MCF 10A (cell line): ENCODE measurements around the gene DGKI. TPM values are rescaled to one million over a fixed set of nuclear protein-coding genes. Genes with fewer than 3 reads are reported as not detected.
"Not testable (repeated sequence)": the region's sequence is repeated elsewhere in the genome, so short reads cannot be mapped to it uniquely, and the experiment has no call there.

ENCODE experiments used
- BruUV-seq: library from RNA; stranded (reverse); fragments of 400-500 nt; replicated peaks from 2 replicates; lab custom pipeline; 2021; lab: Mats Ljungman, UMichigan
- CTCF ChIA-PET: fragments of 300-600 bp; sonication (Branson Sonifier 250); formaldehyde crosslinking; extraction: SDS; loops from one replicate; lab custom pipeline; 2021; ENCODE audit warnings: antibody characterized with exemption, inconsistent platforms; lab: Yijun Ruan, JAX
- POLR2A ChIA-PET: fragments of 300-600, 350-650 bp; sonication (Branson Sonifier 250); formaldehyde crosslinking; extraction: SDS; loops from one replicate; lab custom pipeline; 2020; ENCODE audit warnings: antibody characterized with exemption, inconsistent platforms; lab: Yijun Ruan, JAX
- DNase-seq: peaks from one replicate; pipeline ENCODE4 v3.0.0-alpha.2; 2018; ENCODE audit not compliant: unreplicated experiment
- H3K27ac Mint-ChIP-seq: one replicate; pipeline ENCODE4 v1.8.0; 2022; ENCODE audit warnings: mild to moderate bottlenecking, low read depth, mixed read lengths; ENCODE audit not compliant: unreplicated experiment
- H3K27me3 Mint-ChIP-seq: one replicate; pipeline ENCODE4 v1.8.0; 2022; ENCODE audit warnings: mixed read lengths; ENCODE audit not compliant: insufficient read depth, unreplicated experiment
- H3K36me3 Mint-ChIP-seq: one replicate; pipeline ENCODE4 v1.8.0; 2022; ENCODE audit warnings: mild to moderate bottlenecking, moderate library complexity, mixed read lengths; ENCODE audit not compliant: insufficient read depth, unreplicated experiment
- H3K4me1 Mint-ChIP-seq: one replicate; pipeline ENCODE4 v1.8.0; 2022; ENCODE audit warnings: mixed read lengths; ENCODE audit not compliant: insufficient read depth, unreplicated experiment
- H3K4me3 Mint-ChIP-seq: one replicate; pipeline ENCODE4 v1.8.0; 2022; ENCODE audit warnings: mild to moderate bottlenecking, moderate library complexity, mixed read lengths; ENCODE audit not compliant: unreplicated experiment
- H3K9me3 Mint-ChIP-seq: one replicate; pipeline ENCODE4 v1.8.0; 2022; ENCODE audit warnings: mixed read lengths; ENCODE audit not compliant: unreplicated experiment
- intact Hi-C: fragments of 100-400 bp; cut with micrococcal nuclease; formaldehyde crosslinking; loops from 2 replicates; pipeline ENCODE4 v1.14.1; 2022
- total RNA-seq: library from RNA; stranded (reverse); gene quantifications from 2 replicates; pipeline ENCODE4 v1.2.3, GENCODE V29; 2022
- TF ChIP-seq, protein P1 (sequence below): fragments of 200-600 bp; IDR thresholded peaks from one replicate; pipeline ENCODE4 v1.8.0; 2022; ENCODE audit warnings: antibody characterized with exemption, mild to moderate bottlenecking; ENCODE audit not compliant: unreplicated experiment

The DGKI gene
- total RNA-seq, 1 experiment from 2014 or later, result 1.4 TPM

DNA sequence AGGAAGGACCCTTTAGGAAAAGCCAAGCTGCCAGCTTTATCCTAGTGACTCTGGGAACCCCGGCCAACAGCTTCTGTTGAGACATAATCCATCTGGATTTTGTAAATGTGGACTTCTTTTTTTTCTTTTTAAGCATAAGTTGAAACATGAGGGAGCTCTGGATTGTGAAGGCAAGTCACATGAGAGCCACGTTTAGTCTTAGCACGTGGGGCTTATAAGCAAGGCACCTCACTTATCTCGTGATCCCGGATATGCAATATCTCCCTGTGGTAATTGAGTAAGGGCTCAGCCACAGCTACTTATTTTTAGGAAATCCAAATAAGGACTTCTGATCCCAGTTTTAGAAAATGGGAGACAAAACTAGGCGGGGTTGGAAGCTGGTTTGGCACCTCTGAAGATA lies 392.0 kb downstream of the DGKI start:
- CTCF ChIA-PET, result interaction anchor here (0.6 to 1.8 kb wide), 27 partner anchors 9 to 1631 kb away, joined by 3 to 17 read pairs (median 3); no protein-coding TSS in a partner anchor
- no peak overlapping the region for H3K4me3 Mint-ChIP-seq

DNA sequence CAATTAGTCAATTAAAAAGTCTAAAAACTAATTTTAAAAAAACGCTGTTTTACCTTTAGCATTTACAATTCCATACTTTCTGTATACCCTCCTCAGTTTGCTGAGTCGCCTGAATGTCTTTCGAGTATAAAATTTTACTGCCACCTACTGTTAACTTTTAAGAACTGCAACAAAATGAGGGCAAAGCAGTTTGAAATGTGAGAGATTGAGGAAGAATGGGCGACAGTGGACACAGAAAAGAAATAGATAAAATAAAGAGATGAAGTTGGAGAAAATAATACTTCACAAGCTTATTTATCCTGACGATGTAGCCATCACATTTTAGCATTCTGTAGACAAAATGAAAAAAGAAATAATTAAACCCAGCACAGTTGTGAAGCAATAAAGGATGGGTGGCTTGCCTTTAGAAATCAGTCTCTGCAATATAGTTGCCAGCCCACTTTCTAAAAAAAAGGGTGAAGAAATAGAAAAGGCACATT lies 392.5 kb downstream of the DGKI start:
- TF ChIP-seq, protein P1, sequence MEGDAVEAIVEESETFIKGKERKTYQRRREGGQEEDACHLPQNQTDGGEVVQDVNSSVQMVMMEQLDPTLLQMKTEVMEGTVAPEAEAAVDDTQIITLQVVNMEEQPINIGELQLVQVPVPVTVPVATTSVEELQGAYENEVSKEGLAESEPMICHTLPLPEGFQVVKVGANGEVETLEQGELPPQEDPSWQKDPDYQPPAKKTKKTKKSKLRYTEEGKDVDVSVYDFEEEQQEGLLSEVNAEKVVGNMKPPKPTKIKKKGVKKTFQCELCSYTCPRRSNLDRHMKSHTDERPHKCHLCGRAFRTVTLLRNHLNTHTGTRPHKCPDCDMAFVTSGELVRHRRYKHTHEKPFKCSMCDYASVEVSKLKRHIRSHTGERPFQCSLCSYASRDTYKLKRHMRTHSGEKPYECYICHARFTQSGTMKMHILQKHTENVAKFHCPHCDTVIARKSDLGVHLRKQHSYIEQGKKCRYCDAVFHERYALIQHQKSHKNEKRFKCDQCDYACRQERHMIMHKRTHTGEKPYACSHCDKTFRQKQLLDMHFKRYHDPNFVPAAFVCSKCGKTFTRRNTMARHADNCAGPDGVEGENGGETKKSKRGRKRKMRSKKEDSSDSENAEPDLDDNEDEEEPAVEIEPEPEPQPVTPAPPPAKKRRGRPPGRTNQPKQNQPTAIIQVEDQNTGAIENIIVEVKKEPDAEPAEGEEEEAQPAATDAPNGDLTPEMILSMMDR, result peak; percentile 48
- Mint-ChIP-seq H3K4me1 (no peaks in the 10 kb centered on the region), H3K27me3 (peaks cover 64% of the 10 kb centered on the region), H3K9me3 (no peaks in the 10 kb centered on the region), H3K27ac (no peak overlapping the region), H3K36me3 (no peaks in the 10 kb centered on the region), H3K4me3 (no peak overlapping the region)
- ChIA-PET CTCF (interaction anchor here (0.6 to 1.8 kb wide), 24 partner anchors 9 to 1630 kb away, joined by 3 to 17 read pairs (median 4); no protein-coding TSS in a partner anchor), POLR2A (no interaction called here)
- intact Hi-C loops, result loop anchor here (1.0 to 10.0 kb wide), 4 partner anchors 138 to 1048 kb away; no protein-coding TSS in a partner anchor
- BruUV-seq, result no TSS peak
- peak; percentile 57 for DNase-seq

More for the DNA sequence above, 392.0 kb downstream of the DGKI start:
- intact Hi-C loops, result loop anchor here (1.0 to 10.0 kb wide), 4 partner anchors 138 to 1048 kb away; no protein-coding TSS in a partner anchor
- Mint-ChIP-seq H3K9me3 (no peaks in the 10 kb centered on the region), H3K27me3 (peaks cover 64% of the 10 kb centered on the region), H3K4me1 (no peaks in the 10 kb centered on the region), H3K27ac (no peak overlapping the region), H3K36me3 (no peaks in the 10 kb centered on the region)
- no TSS peak for BruUV-seq
- POLR2A ChIA-PET, result no interaction called here
- TF ChIP-seq, protein P1, result no peak
- no peak for DNase-seq

DNA sequence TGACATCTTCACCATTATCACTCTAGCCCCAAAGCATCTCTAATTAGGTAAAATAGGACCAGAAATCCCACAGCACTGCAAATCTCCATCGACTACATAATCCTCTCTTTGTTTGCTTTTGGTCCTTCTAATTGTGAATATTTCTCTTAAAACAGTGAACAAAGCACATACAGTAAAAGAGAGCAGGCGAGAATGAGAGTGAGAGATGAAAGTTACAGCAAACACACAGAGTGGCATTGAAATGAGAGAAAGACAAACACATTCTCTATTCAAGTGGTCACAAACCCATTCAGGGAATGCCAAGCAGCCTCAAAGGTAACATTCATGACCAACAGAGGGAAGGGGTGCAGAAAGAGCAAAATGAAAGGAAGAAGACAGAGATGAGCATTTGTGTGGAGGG lies 393.4 kb downstream of the DGKI start:
- POLR2A ChIA-PET, result no interaction called here

DNA sequence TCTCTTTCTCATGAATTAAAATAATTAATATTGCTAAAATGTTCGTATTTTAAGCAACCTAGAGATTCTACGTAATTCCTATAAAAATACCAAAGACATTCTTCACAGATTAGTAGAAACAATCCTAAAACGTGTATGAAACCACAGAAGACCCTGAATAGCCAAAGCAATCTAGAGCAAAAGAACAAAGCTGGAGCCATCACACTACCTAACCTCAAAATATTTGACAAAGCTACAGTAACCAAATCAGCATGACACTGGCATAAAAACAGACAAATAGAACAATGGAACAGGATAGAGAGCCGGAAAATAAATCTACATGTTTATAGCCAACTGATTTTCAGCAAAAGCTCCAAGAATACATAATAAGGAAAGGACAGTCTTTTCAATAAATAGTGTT lies 397.8 kb downstream of the DGKI start:
- Mint-ChIP-seq H3K4me3 (no peak overlapping the region), H3K27me3 (peaks cover 55% of the 10 kb centered on the region), H3K4me1 (no peaks in the 10 kb centered on the region), H3K9me3 (no peaks in the 10 kb centered on the region), H3K27ac (no peak overlapping the region), H3K36me3 (no peaks in the 10 kb centered on the region)
- TF ChIP-seq, protein P1, result no peak
- no TSS peak for BruUV-seq
- POLR2A ChIA-PET, result no interaction called here
- intact Hi-C loops, result no loop called here
- CTCF ChIA-PET, result interaction anchor here (0.6 to 0.7 kb wide), 2 partner anchors 18 to 234 kb away, joined by 3 to 4 read pairs; no protein-coding TSS in a partner anchor
- DNase-seq, result no peak

More for the DNA sequence above, 393.4 kb downstream of the DGKI start:
- no peak overlapping the region for H3K4me3 Mint-ChIP-seq
- no peak for DNase-seq
- TF ChIP-seq, protein P1, result no peak
- CTCF ChIA-PET, result interaction anchor here (0.6 to 1.6 kb wide), 6 partner anchors 10 to 984 kb away, joined by 4 to 10 read pairs (median 5); no protein-coding TSS in a partner anchor
- peaks cover 72% of the 10 kb centered on the region for H3K27me3 Mint-ChIP-seq
- BruUV-seq, result no TSS peak
- intact Hi-C loops, result loop anchor here (10.0 kb wide), 1 partner anchor 579 kb away; no protein-coding TSS in a partner anchor
- no peak overlapping the region for H3K27ac Mint-ChIP-seq
- H3K9me3 Mint-ChIP-seq, result no peaks in the 10 kb centered on the region
- no peaks in the 10 kb centered on the region for H3K4me1 Mint-ChIP-seq
- H3K36me3 Mint-ChIP-seq, result no peaks in the 10 kb centered on the region

DNA sequence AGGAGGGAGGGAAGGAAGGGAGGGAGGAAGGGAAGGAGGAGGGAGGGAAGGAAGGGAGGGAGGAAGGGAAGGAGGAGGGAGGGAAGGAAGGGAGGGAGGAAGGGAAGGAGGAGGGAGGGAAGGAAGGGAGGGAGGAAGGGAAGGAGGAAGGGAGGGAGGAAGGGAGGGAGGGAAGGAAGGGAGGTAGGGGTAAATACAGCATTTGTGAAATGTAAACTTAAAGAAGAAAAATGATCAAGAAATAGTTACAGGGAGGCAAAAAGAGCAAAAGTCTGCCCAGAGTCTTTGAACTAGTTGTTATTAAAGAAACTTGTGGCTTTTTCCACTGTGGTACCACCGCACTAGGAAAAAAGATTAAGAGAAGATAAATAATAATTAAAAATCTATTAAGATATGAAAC lies 398.2 kb downstream of the DGKI start:
- intact Hi-C loops, H3K4me1 Mint-ChIP-seq, CTCF ChIA-PET, H3K9me3 Mint-ChIP-seq, H3K4me3 Mint-ChIP-seq, H3K27ac Mint-ChIP-seq, H3K36me3 Mint-ChIP-seq, POLR2A ChIA-PET, BruUV-seq, DNase-seq: not testable (repeated sequence)
- peaks cover 50% of the 10 kb centered on the region for H3K27me3 Mint-ChIP-seq
